ENCODE data around the gene CRIP1. TPM values are rescaled to one million over a fixed set of nuclear protein-coding genes. Genes with fewer than 3 reads are reported as not detected.

CRIP1 gene
- total RNA-seq = 99.3 and 110 TPM in 2 replicates

DNA sequence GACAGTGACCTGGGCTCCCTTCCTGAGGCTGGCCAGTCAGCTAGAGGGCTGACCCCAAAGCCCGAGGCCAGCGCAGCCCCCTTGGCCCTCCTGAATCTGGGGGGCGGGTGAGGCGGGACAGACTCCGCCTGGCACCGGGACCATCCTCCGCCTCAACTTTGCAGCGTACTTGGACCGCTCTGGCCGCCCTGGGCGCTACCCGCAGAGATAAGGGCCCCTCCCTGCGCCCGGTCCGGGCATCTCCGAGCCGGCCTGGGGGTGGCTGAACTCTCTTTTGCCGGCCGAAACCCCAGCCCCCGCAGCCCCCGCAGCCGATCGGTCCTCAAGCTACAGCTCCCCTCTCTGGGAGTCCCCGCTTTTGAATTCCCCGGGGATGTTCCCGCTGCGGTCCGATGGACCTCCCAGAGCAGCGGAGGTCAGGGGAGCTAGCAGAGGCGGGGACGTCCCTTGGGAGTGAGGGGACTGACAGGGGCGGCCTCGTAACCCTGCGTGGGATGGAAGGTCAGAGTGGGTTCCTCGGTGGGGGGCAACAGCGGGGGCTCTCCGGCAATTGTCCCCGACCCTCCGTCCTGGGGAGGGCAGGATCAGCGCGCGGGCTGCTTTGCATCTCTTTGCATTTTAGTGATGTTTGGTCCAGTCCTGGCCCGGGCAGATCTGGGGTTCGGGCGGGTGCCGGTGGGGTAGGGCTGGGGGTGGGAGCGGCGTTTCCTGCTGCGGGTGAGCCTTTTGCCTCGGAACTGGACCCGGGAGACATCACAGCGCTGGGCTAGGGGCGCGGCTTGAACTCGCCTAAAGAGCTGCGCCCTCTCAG is at the start of gene CRIP1:
Gene CRIP1 (plus strand): TSS at position 724 of the 811 bp plus-strand sequence. CDS start 374 bp downstream, outside the sequence.
- H3K36me3 Mint-ChIP-seq (ENCODE audit: low read depth) = peaks cover 3% of the 10 kb centered on the region
- peak within 1 kb of the TSS; percentile 89 for H3K4me3 Mint-ChIP-seq
- peak within 1 kb of the TSS; percentile 87 for H3K27ac Mint-ChIP-seq
- H3K9me3 Mint-ChIP-seq = no peaks in the 10 kb centered on the region
- H3K27me3 Mint-ChIP-seq = peaks cover 2% of the 10 kb centered on the region
- peaks cover 36% of the 10 kb centered on the region for H3K4me1 Mint-ChIP-seq
- DNase-seq = no peak
- intact Hi-C loops (cut with micrococcal nuclease) = no loop called here

GRCh38 chr14:105436891-105437722 is 49.6 kb upstream of the CRIP1 start:
- no peak overlapping the region for H3K27ac Mint-ChIP-seq
- H3K4me1 Mint-ChIP-seq = peaks cover 4% of the 10 kb centered on the region
- H3K36me3 Mint-ChIP-seq (ENCODE audit: low read depth) = peaks cover 13% of the 10 kb centered on the region
- no peak overlapping the region for H3K4me3 Mint-ChIP-seq
- no peaks in the 10 kb centered on the region for H3K9me3 Mint-ChIP-seq
- no peaks in the 10 kb centered on the region for H3K27me3 Mint-ChIP-seq
- DNase-seq = no peak
- intact Hi-C loops (cut with micrococcal nuclease) = no loop called here

DNA sequence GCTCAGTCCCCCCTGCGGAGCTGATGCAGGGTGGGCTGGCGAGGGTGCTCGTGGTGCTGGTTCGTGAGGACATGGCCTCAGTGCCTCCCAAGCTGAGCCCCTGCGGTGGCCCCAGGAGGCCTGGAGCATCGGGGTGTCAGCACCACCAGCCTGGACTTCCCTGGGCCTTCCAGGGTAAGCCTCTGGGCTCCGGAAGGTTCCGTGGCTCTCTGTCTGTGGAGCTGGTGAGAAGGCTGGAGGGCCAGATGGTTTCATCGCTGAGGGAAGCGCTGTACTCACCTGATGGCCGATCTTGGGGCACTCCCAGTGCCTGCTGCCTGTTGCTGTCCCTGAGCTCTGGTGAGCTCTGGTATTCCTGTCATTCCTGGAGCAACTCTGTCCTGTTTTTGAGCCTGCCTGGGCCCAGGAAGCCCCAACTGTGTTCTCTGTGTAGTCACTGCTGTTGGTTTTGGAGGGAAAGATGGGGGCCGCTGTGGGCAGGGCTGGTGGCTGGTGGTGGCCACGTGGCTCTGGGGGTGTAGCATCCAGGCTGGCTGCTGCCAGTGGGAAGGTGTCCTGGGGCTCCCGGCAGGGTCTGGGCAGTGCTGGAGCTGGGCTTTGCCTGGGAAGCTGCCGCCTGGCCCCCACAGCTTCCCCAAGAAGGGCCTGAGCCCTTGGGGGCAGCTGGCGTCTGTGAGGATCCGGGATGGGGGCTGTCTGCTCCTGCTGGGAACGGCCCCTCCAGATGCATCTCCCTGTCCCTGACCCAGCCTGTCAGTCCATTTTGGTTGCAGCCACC is 48.8 kb upstream of the CRIP1 start:
- no peak overlapping the region for H3K27ac Mint-ChIP-seq

GRCh38 chr14:105439179-105439578 is 47.5 kb upstream of the CRIP1 start:
- intact Hi-C loops (cut with micrococcal nuclease) = no loop called here
- Mint-ChIP-seq H3K4me3 (no peak overlapping the region), H3K27ac (no peak overlapping the region), H3K36me3 (ENCODE audit: low read depth) (peaks cover 17% of the 10 kb centered on the region), H3K4me1 (peaks cover 4% of the 10 kb centered on the region), H3K27me3 (no peaks in the 10 kb centered on the region), H3K9me3 (no peaks in the 10 kb centered on the region)
- no peak for DNase-seq

More for the DNA sequence above, 48.8 kb upstream of the CRIP1 start:
- peaks cover 14% of the 10 kb centered on the region for H3K36me3 Mint-ChIP-seq (ENCODE audit: low read depth)
- H3K9me3 Mint-ChIP-seq = no peaks in the 10 kb centered on the region
- H3K27me3 Mint-ChIP-seq = no peaks in the 10 kb centered on the region
- peaks cover 4% of the 10 kb centered on the region for H3K4me1 Mint-ChIP-seq
- DNase-seq = no peak
- intact Hi-C loops (cut with micrococcal nuclease) = no loop called here
- H3K4me3 Mint-ChIP-seq = no peak overlapping the region

- peaks cover 16% of the 10 kb centered on the region for H3K36me3 Mint-ChIP-seq (ENCODE audit: low read depth)
- no peak for DNase-seq
- no peaks in the 10 kb centered on the region for H3K27me3 Mint-ChIP-seq
- peaks cover 2% of the 10 kb centered on the region for H3K4me1 Mint-ChIP-seq
- intact Hi-C loops (cut with micrococcal nuclease) = no loop called here
- no peaks in the 10 kb centered on the region for H3K9me3 Mint-ChIP-seq
- H3K4me3 Mint-ChIP-seq = no peak overlapping the region
- no peak overlapping the region for H3K27ac Mint-ChIP-seq
Observed at GRCh38 chr14:105439710-105440553, 46.8 kb upstream of the CRIP1 start.

DNA sequence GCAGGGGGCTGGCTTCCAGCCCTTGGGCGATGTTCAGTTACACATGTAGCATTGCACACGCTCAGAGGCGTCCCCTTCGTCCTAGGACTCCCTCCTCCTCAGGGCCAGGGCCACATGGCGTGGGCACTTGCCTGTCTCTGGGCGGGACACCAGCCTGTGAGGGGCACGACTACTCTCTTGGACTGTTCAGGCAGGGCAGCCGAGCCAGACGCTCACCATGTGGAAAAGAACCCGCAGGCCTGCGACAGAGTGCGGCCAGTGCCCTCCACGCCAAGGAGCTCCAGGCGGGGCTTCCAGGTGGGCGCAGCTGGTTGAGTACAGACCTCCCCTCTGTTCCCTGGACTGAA is 46.2 kb upstream of the CRIP1 start:
- Mint-ChIP-seq H3K36me3 (ENCODE audit: low read depth) (peaks cover 14% of the 10 kb centered on the region), H3K27me3 (no peaks in the 10 kb centered on the region), H3K4me3 (no peak overlapping the region), H3K9me3 (no peaks in the 10 kb centered on the region), H3K27ac (no peak overlapping the region), H3K4me1 (no peaks in the 10 kb centered on the region)
- intact Hi-C loops (cut with micrococcal nuclease) = no loop called here
- no peak for DNase-seq

DNA sequence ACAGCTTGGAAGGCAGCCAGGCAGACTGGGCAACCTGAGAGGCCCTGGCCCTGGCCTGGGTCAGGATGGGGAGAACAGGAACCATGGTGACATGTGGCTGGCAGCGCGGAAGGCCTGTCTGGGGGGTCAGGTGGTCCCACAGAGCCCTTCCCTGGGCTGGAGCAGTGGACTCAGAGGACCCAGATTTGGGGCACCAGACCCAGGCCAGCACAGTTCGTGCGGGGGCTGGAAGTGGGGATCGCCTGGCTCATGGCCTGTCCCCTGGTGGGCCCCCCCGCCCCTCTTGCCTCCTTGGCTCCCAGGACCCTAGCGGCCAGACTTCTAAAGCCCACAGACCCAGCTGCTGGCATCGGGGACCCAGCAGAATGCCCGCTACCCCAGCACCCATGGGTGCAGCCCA is 45.7 kb upstream of the CRIP1 start:
- no peaks in the 10 kb centered on the region for H3K4me1 Mint-ChIP-seq
- intact Hi-C loops (cut with micrococcal nuclease) = no loop called here
- H3K27me3 Mint-ChIP-seq = no peaks in the 10 kb centered on the region
- peaks cover 12% of the 10 kb centered on the region for H3K36me3 Mint-ChIP-seq (ENCODE audit: low read depth)
- no peak overlapping the region for H3K27ac Mint-ChIP-seq
- no peaks in the 10 kb centered on the region for H3K9me3 Mint-ChIP-seq
- no peak for DNase-seq
- H3K4me3 Mint-ChIP-seq = no peak overlapping the region

- Mint-ChIP-seq H3K9me3 (no peaks in the 10 kb centered on the region), H3K27me3 (no peaks in the 10 kb centered on the region), H3K27ac (no peak overlapping the region), H3K4me1 (no peaks in the 10 kb centered on the region), H3K4me3 (no peak overlapping the region), H3K36me3 (ENCODE audit: low read depth) (peaks cover 12% of the 10 kb centered on the region)
- DNase-seq = no peak
- intact Hi-C loops (cut with micrococcal nuclease) = no loop called here
Observed at GRCh38 chr14:105442125-105442524, 44.6 kb upstream of the CRIP1 start.

DNA sequence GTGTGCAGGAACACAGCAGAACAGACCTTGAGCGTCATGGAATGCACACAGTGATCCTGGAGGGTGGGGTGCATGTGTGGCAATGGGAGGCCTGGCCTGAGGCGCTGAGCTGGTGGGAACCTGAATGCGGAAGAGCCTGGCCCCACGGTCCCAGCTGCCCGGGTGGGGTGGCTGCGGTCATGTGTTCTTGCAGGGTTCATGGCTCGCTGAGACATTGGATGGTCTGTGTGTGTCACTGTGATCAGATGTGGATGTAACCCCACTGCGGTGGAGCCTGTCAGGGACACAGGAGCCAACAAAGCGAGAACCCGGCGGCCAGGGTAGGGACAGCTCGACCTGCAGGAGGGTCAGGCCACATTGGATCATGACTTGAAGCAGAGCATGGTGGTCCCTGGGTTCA is 43.9 kb upstream of the CRIP1 start:
- no peaks in the 10 kb centered on the region for H3K27me3 Mint-ChIP-seq
- H3K27ac Mint-ChIP-seq = no peak overlapping the region
- no peak for DNase-seq
- peaks cover 12% of the 10 kb centered on the region for H3K36me3 Mint-ChIP-seq (ENCODE audit: low read depth)
- H3K4me3 Mint-ChIP-seq = no peak overlapping the region
- H3K9me3 Mint-ChIP-seq = no peaks in the 10 kb centered on the region
- intact Hi-C loops (cut with micrococcal nuclease) = no loop called here
- H3K4me1 Mint-ChIP-seq = no peaks in the 10 kb centered on the region

- Mint-ChIP-seq H3K36me3 (ENCODE audit: low read depth) (peaks cover 10% of the 10 kb centered on the region), H3K27me3 (no peaks in the 10 kb centered on the region), H3K9me3 (no peaks in the 10 kb centered on the region), H3K27ac (no peak overlapping the region), H3K4me1 (no peaks in the 10 kb centered on the region), H3K4me3 (no peak overlapping the region)
- no peak for DNase-seq
- intact Hi-C loops (cut with micrococcal nuclease) = no loop called here
Observed at GRCh38 chr14:105444859-105445258, 41.8 kb upstream of the CRIP1 start.

- no peaks in the 10 kb centered on the region for H3K27me3 Mint-ChIP-seq
- H3K9me3 Mint-ChIP-seq = no peaks in the 10 kb centered on the region
- no peak overlapping the region for H3K27ac Mint-ChIP-seq
- intact Hi-C loops (cut with micrococcal nuclease) = no loop called here
- peaks cover 12% of the 10 kb centered on the region for H3K36me3 Mint-ChIP-seq (ENCODE audit: low read depth)
- H3K4me1 Mint-ChIP-seq = no peaks in the 10 kb centered on the region
- no peak for DNase-seq
- no peak overlapping the region for H3K4me3 Mint-ChIP-seq
Observed at GRCh38 chr14:105445290-105445689, 41.4 kb upstream of the CRIP1 start.

GRCh38 chr14:105445901-105446845 is 40.5 kb upstream of the CRIP1 start:
- intact Hi-C loops (cut with micrococcal nuclease) = no loop called here
- Mint-ChIP-seq H3K4me1 (no peaks in the 10 kb centered on the region), H3K9me3 (no peaks in the 10 kb centered on the region), H3K27me3 (no peaks in the 10 kb centered on the region), H3K36me3 (ENCODE audit: low read depth) (peaks cover 13% of the 10 kb centered on the region), H3K4me3 (no peak overlapping the region), H3K27ac (no peak overlapping the region)
- no peak for DNase-seq

All from activated CD4-positive, alpha-beta T cell treated with anti-CD3 and anti-CD28 coated beads, Interleukin-2, amount 10 ng/mL, durations not matched to agents 24 days and 14 days (primary cell).